CD4-positive, alpha-beta T cell (primary cell): ENCODE results near the gene SP6. TPM values are rescaled to one million over a fixed set of nuclear protein-coding genes. Genes with fewer than 3 reads are reported as not detected.

ENCODE experiments used
- ATAC-seq: fragments of 200-7000 bp; cut with Tn5 transposase; one replicate; pipeline ENCODE4 v1.10.0; 2022; ENCODE audit warnings: mild to moderate bottlenecking; ENCODE audit not compliant: poor library complexity
- CTCF ChIA-PET: fragments of 350-600 bp; sonication (Branson Sonifier 250); formaldehyde crosslinking; loops from one replicate; lab custom pipeline; 2021; ENCODE audit warnings: antibody characterized with exemption, inconsistent platforms; lab: Charles Lee
- POLR2A ChIA-PET: fragments of 350-600 bp; sonication (Branson Sonifier 250); formaldehyde crosslinking; loops from one replicate; lab custom pipeline; 2021; ENCODE audit warnings: antibody characterized with exemption, inconsistent platforms; lab: Charles Lee
- DNase-seq, 14 experiments: peaks; one replicate each; pipeline ENCODE4 v3.0.0-alpha.2; 2013 to 2020; ENCODE audit warnings: mixed read lengths in 2 of 14
- H3K27ac ChIP-seq, 2 donors: one replicate each; pipeline versions ENCODE4 v1.5.1 to v1.7.0; 2013; ENCODE audit warnings: low read length in 2 of 2, low read depth in 1 of 2, mild to moderate bottlenecking in 1 of 2
- H3K27me3 ChIP-seq, 2 experiments: 1 replicate in 1 of 2; 2 replicates in 1 of 2; pipeline versions ENCODE4 v1.6.1 to v1.7.0; 2013; ENCODE audit warnings: low read length in 2 of 2, control low read depth in 1 of 2, mild to moderate bottlenecking in 1 of 2, moderate library complexity in 1 of 2; ENCODE audit not compliant: insufficient read depth in 2 of 2, control insufficient read depth in 1 of 2
- H3K36me3 ChIP-seq: one replicate; pipeline ENCODE4 v1.6.1; 2013; ENCODE audit warnings: low read length, control low read depth; ENCODE audit not compliant: insufficient read depth
- H3K4me1 ChIP-seq: one replicate; pipeline ENCODE4 v1.6.1; 2013; ENCODE audit warnings: low read length, control low read depth; ENCODE audit not compliant: insufficient read depth
- H3K4me3 ChIP-seq: one replicate; pipeline ENCODE4 v1.5.1; 2013; ENCODE audit warnings: mild to moderate bottlenecking, low read length, moderate library complexity
- H3K9me3 ChIP-seq, 2 experiments: 1 replicate in 1 of 2; 2 replicates in 1 of 2; pipeline versions ENCODE4 v1.6.1 to v1.7.0; 2013; ENCODE audit warnings: low read length in 2 of 2, mild to moderate bottlenecking in 2 of 2, control low read depth in 1 of 2, moderate library complexity in 1 of 2; ENCODE audit not compliant: control insufficient read depth in 1 of 2, insufficient read depth in 1 of 2
- H3K27ac Mint-ChIP-seq: one replicate; pipeline ENCODE4 v1.8.0; 2020; ENCODE audit warnings: mixed read lengths
- H3K27me3 Mint-ChIP-seq: one replicate; pipeline ENCODE4 v1.8.0; 2021; ENCODE audit warnings: mixed read lengths
- H3K36me3 Mint-ChIP-seq: one replicate; pipeline ENCODE4 v1.8.0; 2021; ENCODE audit warnings: low read depth, mixed read lengths
- H3K4me1 Mint-ChIP-seq: one replicate; pipeline ENCODE4 v1.8.0; 2021; ENCODE audit warnings: low read depth, mixed read lengths
- H3K4me3 Mint-ChIP-seq: one replicate; pipeline ENCODE4 v1.8.0; 2020; ENCODE audit warnings: mild to moderate bottlenecking, mixed read lengths
- H3K9me3 Mint-ChIP-seq: one replicate; pipeline ENCODE4 v1.8.0; 2020; ENCODE audit warnings: mixed read lengths
- intact Hi-C, 2 experiments: fragments of 100-400 bp; cut with DNase I in 1 of 2; cut with micrococcal nuclease in 1 of 2; formaldehyde crosslinking; loops; one replicate each; pipeline versions ENCODE4 v1.15.1 to v1.9.0; 2023 to 2025; cut with DNase I, micrococcal nuclease
- total RNA-seq, 174 experiments: library from RNA in 2 of 174; stranded (reverse) in 2 of 174; gene quantifications; one replicate each; pipeline ENCODE4 v1.2.3 and lab custom pipeline; 2021 to 2026
- TF ChIP-seq, protein P1 (sequence below): fragments of 200-600 bp; IDR thresholded peaks from one replicate; pipeline ENCODE4 v1.8.0; 2022; ENCODE audit warnings: antibody characterized with exemption, mild to moderate bottlenecking

The SP6 gene
- total RNA-seq, 2 experiments from 2014 or later, result 0.17 to 0.27 TPM

DNA sequence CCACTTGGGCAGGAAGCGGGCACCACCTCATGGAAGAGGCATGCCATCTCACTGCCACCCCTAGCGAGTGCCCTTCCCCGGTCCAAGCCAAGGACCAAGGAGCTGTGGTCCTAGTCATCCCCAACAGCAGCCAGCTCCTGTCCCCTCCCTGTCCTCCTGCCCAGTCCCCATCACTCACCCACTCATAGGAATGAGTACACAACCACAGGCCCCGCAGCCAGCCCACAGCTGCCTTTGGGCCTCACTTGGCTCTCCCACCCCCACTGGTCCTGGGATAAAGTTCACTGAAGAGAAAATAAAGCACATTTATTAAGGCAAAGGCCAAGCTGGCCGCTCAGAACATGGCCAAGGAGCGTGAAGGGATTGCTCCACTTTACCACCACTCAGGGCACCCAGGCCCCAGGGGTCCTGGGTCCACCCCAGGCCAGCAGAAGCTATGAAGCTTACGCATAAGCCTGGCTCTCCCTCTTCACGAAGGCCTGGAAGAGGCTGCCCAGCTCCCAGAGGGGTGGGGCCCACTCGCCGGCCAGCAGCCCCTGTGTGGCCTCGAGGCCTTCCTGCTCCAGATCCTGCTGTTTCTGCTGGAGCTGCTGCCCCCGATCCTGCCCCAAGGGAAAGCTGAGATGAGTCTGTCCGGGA, 13.4 kb downstream of the SP6 start:
- POLR2A ChIA-PET, result interaction anchor here (1.8 kb wide), 1 partner anchor 58 kb away, joined by 14 read pairs; the partner anchor contains the start of gene SP2
- Histone ChIP-seq H3K4me3 (no peak overlapping the region), H3K4me1 (peaks cover 52% of the 10 kb centered on the region), H3K27me3 (no peaks in the 10 kb centered on the region), H3K27ac (no peak overlapping the region), H3K9me3 (no peaks in the 10 kb centered on the region), H3K36me3 (peaks cover 19% of the 10 kb centered on the region)
- TF ChIP-seq, protein P1, sequence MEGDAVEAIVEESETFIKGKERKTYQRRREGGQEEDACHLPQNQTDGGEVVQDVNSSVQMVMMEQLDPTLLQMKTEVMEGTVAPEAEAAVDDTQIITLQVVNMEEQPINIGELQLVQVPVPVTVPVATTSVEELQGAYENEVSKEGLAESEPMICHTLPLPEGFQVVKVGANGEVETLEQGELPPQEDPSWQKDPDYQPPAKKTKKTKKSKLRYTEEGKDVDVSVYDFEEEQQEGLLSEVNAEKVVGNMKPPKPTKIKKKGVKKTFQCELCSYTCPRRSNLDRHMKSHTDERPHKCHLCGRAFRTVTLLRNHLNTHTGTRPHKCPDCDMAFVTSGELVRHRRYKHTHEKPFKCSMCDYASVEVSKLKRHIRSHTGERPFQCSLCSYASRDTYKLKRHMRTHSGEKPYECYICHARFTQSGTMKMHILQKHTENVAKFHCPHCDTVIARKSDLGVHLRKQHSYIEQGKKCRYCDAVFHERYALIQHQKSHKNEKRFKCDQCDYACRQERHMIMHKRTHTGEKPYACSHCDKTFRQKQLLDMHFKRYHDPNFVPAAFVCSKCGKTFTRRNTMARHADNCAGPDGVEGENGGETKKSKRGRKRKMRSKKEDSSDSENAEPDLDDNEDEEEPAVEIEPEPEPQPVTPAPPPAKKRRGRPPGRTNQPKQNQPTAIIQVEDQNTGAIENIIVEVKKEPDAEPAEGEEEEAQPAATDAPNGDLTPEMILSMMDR, result no peak
- no peak for ATAC-seq
- no peaks in the 10 kb centered on the region for H3K36me3 Mint-ChIP-seq
- H3K27me3 Mint-ChIP-seq, result no peaks in the 10 kb centered on the region
- peak overlapping the region; percentile 15 for H3K4me3 Mint-ChIP-seq
- no peaks in the 10 kb centered on the region for H3K9me3 Mint-ChIP-seq
- no peak overlapping the region for H3K27ac Mint-ChIP-seq
- CTCF ChIA-PET, result no interaction called here
- peaks cover 49% of the 10 kb centered on the region for H3K4me1 Mint-ChIP-seq
- intact Hi-C loops, result loop anchor here in 1 of 2 experiments (10.0 kb wide), 1 partner anchor 267 kb away; the partner anchor contains the start of genes CBX1 and SNX11
- no peak for DNase-seq

DNA sequence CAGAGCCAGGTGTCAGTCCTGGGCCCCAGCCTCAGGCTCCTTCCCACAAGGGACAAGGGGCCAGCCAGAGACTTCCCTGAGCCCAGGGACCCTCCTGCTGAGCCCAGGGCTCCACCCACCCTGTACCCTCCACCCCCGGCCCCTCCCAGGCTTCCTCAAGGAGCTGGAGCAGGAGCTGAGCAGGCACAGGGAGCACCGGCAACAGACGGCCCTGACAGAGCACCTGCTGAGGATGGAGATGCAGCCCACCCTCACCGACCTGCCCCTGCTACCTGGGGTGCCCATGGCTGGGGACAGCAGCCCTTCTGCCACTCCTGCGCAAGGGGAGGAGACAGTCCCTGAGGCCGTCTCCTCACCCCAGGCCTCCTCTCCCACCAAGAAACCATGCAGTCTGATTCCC, 14.4 kb downstream of the SP6 start:
- POLR2A ChIA-PET, result interaction anchor here (1.8 to 2.4 kb wide), 3 partner anchors 14 to 59 kb away, joined by 8 to 22 read pairs (median 14); partner anchors contain the start of genes OSBPL7 and SP2
- TF ChIP-seq, protein P1, result no peak
- H3K4me3 Mint-ChIP-seq, result no peak overlapping the region
- no peak overlapping the region for H3K27ac Mint-ChIP-seq
- H3K27me3 Mint-ChIP-seq, result no peaks in the 10 kb centered on the region
- H3K27me3 ChIP-seq, result no peaks in the 10 kb centered on the region
- peaks cover 52% of the 10 kb centered on the region for H3K4me1 ChIP-seq
- no peaks in the 10 kb centered on the region for H3K9me3 ChIP-seq
- H3K4me1 Mint-ChIP-seq, result peaks cover 50% of the 10 kb centered on the region
- no peak for ATAC-seq
- no peak for DNase-seq
- H3K27ac ChIP-seq, result no peak overlapping the region
- H3K9me3 Mint-ChIP-seq, result no peaks in the 10 kb centered on the region
- H3K4me3 ChIP-seq, result no peak overlapping the region
- intact Hi-C loops, result loop anchor here in 1 of 2 experiments (10.0 kb wide), 1 partner anchor 268 kb away; the partner anchor contains the start of genes CBX1 and SNX11
- CTCF ChIA-PET, result interaction anchor here (0.5 kb wide), 1 partner anchor 27 kb away, joined by 4 read pairs; no protein-coding TSS in a partner anchor
- peaks cover 19% of the 10 kb centered on the region for H3K36me3 ChIP-seq
- H3K36me3 Mint-ChIP-seq, result peaks cover under 1% of the 10 kb centered on the region

DNA sequence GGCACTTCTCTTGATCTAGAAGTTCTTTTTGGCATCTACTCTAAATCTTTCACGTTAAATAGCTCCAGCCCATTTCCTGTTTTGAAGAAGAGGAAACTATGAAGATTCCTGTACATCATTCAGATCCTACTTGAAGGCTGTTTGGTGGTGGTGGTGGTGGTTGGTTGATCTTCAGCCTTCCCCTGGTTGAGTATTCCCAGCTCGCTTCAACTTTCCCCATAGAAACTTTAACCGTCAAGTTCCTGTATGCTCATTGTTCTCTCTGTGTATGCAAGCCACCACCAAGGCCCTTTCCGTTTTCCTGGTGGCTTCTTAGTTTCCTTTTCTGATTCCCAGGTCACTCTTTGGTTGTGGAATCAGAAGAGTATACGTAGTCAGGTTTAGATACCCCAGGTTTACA, 16.2 kb downstream of the SP6 start:
- ATAC-seq, result no peak
- Mint-ChIP-seq H3K4me3 (peak overlapping the region; percentile 75), H3K4me1 (peaks cover 53% of the 10 kb centered on the region), H3K27me3 (no peaks in the 10 kb centered on the region), H3K9me3 (no peaks in the 10 kb centered on the region), H3K27ac (peak overlapping the region; percentile 69), H3K36me3 (peaks cover 10% of the 10 kb centered on the region)
- ChIA-PET POLR2A (interaction anchor here (1.0 to 2.4 kb wide), 4 partner anchors 13 to 60 kb away, joined by 4 to 22 read pairs (median 7); partner anchors contain the start of gene OSBPL7), CTCF (interaction anchor here (1.0 to 1.9 kb wide), 4 partner anchors 8 to 55 kb away, joined by 3 to 6 read pairs (median 3); partner anchors contain the start of gene OSBPL7)
- TF ChIP-seq, protein P1, result no peak
- intact Hi-C loops, result loop anchor here in 1 of 2 experiments (10.0 kb wide), 1 partner anchor 270 kb away; the partner anchor contains the start of genes CBX1 and SNX11
- Histone ChIP-seq H3K27me3 (no peaks in the 10 kb centered on the region), H3K27ac (peak overlapping the region in 1 of 2 donors; percentile 41), H3K9me3 (no peaks in the 10 kb centered on the region), H3K36me3 (peaks cover 19% of the 10 kb centered on the region), H3K4me1 (peaks cover 52% of the 10 kb centered on the region), H3K4me3 (no peak overlapping the region)
- DNase-seq, result no peak
